ENCODE measurements around the gene PRKN. TPM values are rescaled to one million over a fixed set of nuclear protein-coding genes. Genes with fewer than 3 reads are reported as not detected.

The PRKN gene
- total RNA-seq, 1 experiment from 2014 or later, result 2.0 TPM

GRCh38 chr6:161417717-161418462 lies 1309.7 kb downstream of the PRKN start:
- no peak overlapping the region for H2BK15ac ChIP-seq (ENCODE audit: low read depth, low read length)
- H3K23ac ChIP-seq (ENCODE audit: insufficient read length, low read depth, low read length), result no peak overlapping the region
- H4K91ac ChIP-seq (ENCODE audit: insufficient read length, low read depth, low read length), result no peak overlapping the region
- H4K20me1 ChIP-seq (ENCODE audit: control insufficient read depth, insufficient read depth, insufficient read length), result no peaks in the 10 kb centered on the region
- H3K23me2 ChIP-seq (ENCODE audit: insufficient read length, low read depth, low read length, poor library complexity, severe bottlenecking), result no peaks in the 10 kb centered on the region
- H3K79me1 ChIP-seq (ENCODE audit: insufficient read depth, low read depth, low read length, poor library complexity, severe bottlenecking), result no peaks in the 10 kb centered on the region
- no peak overlapping the region for H3K14ac ChIP-seq (ENCODE audit: insufficient read depth, low read length)
- no peaks in the 10 kb centered on the region for H3K4me1 ChIP-seq (ENCODE audit: insufficient read depth, low read length)
- peaks cover 14 to 18% of the 10 kb centered on the region in 2 experiments for H3K4me1 Mint-ChIP-seq
- H3K27ac ChIP-seq (ENCODE audit: insufficient read length, low read depth, low read length), result no peak overlapping the region
- no peak overlapping the region for H2BK120ac ChIP-seq (ENCODE audit: low read depth, low read length, poor library complexity, severe bottlenecking)
- H3K27me3 Mint-ChIP-seq (ENCODE audit: low read depth), result peaks cover 5% of the 10 kb centered on the region
- H3K4ac ChIP-seq (ENCODE audit: low read depth, low read length), result no peak overlapping the region
- no CpG with 5 or more reads among the region's 8 CpGs for WGBS (ENCODE audit: extremely low coverage, insufficient read length, low lambda C conversion rate)
- TF ChIP-seq, protein P1, sequence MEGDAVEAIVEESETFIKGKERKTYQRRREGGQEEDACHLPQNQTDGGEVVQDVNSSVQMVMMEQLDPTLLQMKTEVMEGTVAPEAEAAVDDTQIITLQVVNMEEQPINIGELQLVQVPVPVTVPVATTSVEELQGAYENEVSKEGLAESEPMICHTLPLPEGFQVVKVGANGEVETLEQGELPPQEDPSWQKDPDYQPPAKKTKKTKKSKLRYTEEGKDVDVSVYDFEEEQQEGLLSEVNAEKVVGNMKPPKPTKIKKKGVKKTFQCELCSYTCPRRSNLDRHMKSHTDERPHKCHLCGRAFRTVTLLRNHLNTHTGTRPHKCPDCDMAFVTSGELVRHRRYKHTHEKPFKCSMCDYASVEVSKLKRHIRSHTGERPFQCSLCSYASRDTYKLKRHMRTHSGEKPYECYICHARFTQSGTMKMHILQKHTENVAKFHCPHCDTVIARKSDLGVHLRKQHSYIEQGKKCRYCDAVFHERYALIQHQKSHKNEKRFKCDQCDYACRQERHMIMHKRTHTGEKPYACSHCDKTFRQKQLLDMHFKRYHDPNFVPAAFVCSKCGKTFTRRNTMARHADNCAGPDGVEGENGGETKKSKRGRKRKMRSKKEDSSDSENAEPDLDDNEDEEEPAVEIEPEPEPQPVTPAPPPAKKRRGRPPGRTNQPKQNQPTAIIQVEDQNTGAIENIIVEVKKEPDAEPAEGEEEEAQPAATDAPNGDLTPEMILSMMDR (conservative IDR thresholded peaks at IDR 0.05), result no peak
- no peak overlapping the region for H4K8ac ChIP-seq (replicated peaks; ENCODE audit: insufficient read length, low read depth, low read length)
- H3K4me2 ChIP-seq (ENCODE audit: insufficient read depth, insufficient read length, low read length), result no peak overlapping the region
- no peaks in the 10 kb centered on the region for H3K27me3 ChIP-seq (ENCODE audit: insufficient read depth, low read length)
- no peak overlapping the region; a peak in 1 of 7 replicates for H3K27ac Mint-ChIP-seq
- H3K36me3 Mint-ChIP-seq (ENCODE audit: insufficient read depth in 1 of 3, low read depth in 3 of 3), result no peaks in the 10 kb centered on the region
- DNase-seq, result no peak
- H3K79me2 ChIP-seq (ENCODE audit: insufficient read depth, low read length), result no peaks in the 10 kb centered on the region
- H3K9me3 ChIP-seq (ENCODE audit: control insufficient read depth, low read depth, low read length), result no peaks in the 10 kb centered on the region
- H3K4me3 Mint-ChIP-seq, result no peak overlapping the region
- no peak overlapping the region for H3K56ac ChIP-seq (ENCODE audit: insufficient read length, low read depth, low read length)
- H2BK12ac ChIP-seq (ENCODE audit: insufficient read length, low read depth, low read length), result no peak overlapping the region
- H2AK5ac ChIP-seq (ENCODE audit: insufficient read length, low read length), result no peak overlapping the region
- no peak overlapping the region for H3K18ac ChIP-seq (ENCODE audit: insufficient read length, low read depth, low read length)
- H2AFZ ChIP-seq (ENCODE audit: low read length), result no peak overlapping the region
- no peaks in the 10 kb centered on the region for H3K9me3 Mint-ChIP-seq
- H3K9ac ChIP-seq (ENCODE audit: extremely low read depth, insufficient read length, low read length), result no peak overlapping the region
- H3T11ph ChIP-seq (ENCODE audit: low read length), result no peak overlapping the region
- no peak overlapping the region for H4K5ac ChIP-seq (ENCODE audit: insufficient read length, low read depth, low read length)
- H2BK5ac ChIP-seq (ENCODE audit: insufficient read length, low read length), result no peak overlapping the region
- H2BK20ac ChIP-seq (ENCODE audit: low read depth, low read length, poor library complexity, severe bottlenecking), result no peak overlapping the region
